ENCODE measurements around the gene METTL25B.

The METTL25B gene

GRCh38 chr1:156721535-156721934 is 6.7 kb upstream of the METTL25B start:
- TF ChIP-seq CTCF (conservative IDR thresholded peaks at IDR 0.05; ENCODE audit: low read length) (no peak), EZH2phosphoT487 (IDR thresholded peaks at IDR 0.05; ENCODE audit: borderline replicate concordance) (no peak)
- Histone ChIP-seq H3K79me2 (ENCODE audit: insufficient read depth, low read length) (peaks cover 43% of the 10 kb centered on the region), H3F3A (ENCODE audit: low read depth) (no peaks in the 10 kb centered on the region), H3K9ac (ENCODE audit: low read depth, low read length, poor library complexity, severe bottlenecking) (no peak overlapping the region), H3K9me3 (ENCODE audit: insufficient read depth, low read depth, low read length) (no peaks in the 10 kb centered on the region), H3K9me2 (replicated peaks; ENCODE audit: low read depth, low read length) (no peaks in the 10 kb centered on the region), H3K4me2 (ENCODE audit: low read depth, low read length, poor library complexity, severe bottlenecking) (no peak overlapping the region), H3K36me3 (ENCODE audit: insufficient read depth, low read length) (peaks cover 36% of the 10 kb centered on the region; the same call in 1 of the 2 replicates), H3K27me3 (ENCODE audit: insufficient read depth, low read length, poor library complexity, severe bottlenecking) (no peaks in the 10 kb centered on the region), H3K4me3 (ENCODE audit: low read length, poor library complexity, severe bottlenecking) (no peak overlapping the region), H3K4me1 (ENCODE audit: insufficient read depth, low read length, poor library complexity, severe bottlenecking) (peaks cover 24% of the 10 kb centered on the region), H4K20me1 (ENCODE audit: insufficient read depth, low read length, poor library complexity, severe bottlenecking) (peaks cover 31% of the 10 kb centered on the region), H2AFZ (ENCODE audit: low read length) (no peak overlapping the region)

DNA sequence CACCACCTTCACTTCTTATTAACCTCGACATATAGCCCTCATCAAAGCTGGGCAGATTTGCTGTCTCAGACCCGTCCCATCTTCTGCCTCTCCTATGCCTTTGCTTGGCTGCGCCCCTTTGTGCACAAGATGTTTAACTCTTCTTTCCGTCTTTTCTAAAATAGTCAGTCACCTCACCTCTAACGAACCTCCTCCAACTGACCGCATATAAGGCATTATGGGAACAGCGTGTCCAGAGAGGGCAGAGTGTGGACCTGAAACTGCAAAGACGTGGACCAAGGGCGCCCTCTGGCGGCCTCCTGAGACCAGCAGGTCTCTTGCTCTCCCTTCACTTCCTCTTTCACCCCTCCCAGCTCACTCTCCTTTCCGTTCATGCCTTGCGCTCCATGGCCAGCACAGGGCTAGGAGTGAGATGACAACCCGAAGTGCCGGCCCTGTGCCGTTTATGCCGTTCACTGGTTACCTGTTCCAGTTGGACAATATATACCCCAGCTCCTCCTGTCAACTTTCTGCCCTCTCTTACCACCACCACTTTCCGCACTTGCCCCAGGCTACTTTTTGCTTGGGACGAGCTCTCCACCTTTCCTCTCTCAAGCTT is 2.5 kb upstream of the METTL25B start:
- Histone ChIP-seq H3K9me3 (ENCODE audit: insufficient read depth, low read depth, low read length) (no peaks in the 10 kb centered on the region), H4K20me1 (ENCODE audit: insufficient read depth, low read length, poor library complexity, severe bottlenecking) (peaks cover 47% of the 10 kb centered on the region), H3K9me2 (replicated peaks; ENCODE audit: low read depth, low read length) (no peaks in the 10 kb centered on the region), H3K4me3 (ENCODE audit: low read length, poor library complexity, severe bottlenecking) (peak overlapping the region; percentile 95), H3K36me3 (ENCODE audit: insufficient read depth, low read length) (peaks cover 33% of the 10 kb centered on the region; the same call in 1 of the 2 replicates), H3F3A (ENCODE audit: low read depth) (no peaks in the 10 kb centered on the region), H3K27me3 (ENCODE audit: insufficient read depth, low read length, poor library complexity, severe bottlenecking) (no peaks in the 10 kb centered on the region), H3K4me2 (ENCODE audit: low read depth, low read length, poor library complexity, severe bottlenecking) (peak overlapping the region; percentile 100), H3K4me1 (ENCODE audit: insufficient read depth, low read length, poor library complexity, severe bottlenecking) (peaks cover 47% of the 10 kb centered on the region), H2AFZ (ENCODE audit: low read length) (no peak overlapping the region), H3K9ac (ENCODE audit: low read depth, low read length, poor library complexity, severe bottlenecking) (peak overlapping the region; percentile 94), H3K79me2 (ENCODE audit: insufficient read depth, low read length) (peaks cover 71% of the 10 kb centered on the region)
- TF ChIP-seq CTCF (conservative IDR thresholded peaks at IDR 0.05; ENCODE audit: low read length) = peak; percentile 92
- TF ChIP-seq EZH2phosphoT487 (IDR thresholded peaks at IDR 0.05; ENCODE audit: borderline replicate concordance) = no peak

DNA sequence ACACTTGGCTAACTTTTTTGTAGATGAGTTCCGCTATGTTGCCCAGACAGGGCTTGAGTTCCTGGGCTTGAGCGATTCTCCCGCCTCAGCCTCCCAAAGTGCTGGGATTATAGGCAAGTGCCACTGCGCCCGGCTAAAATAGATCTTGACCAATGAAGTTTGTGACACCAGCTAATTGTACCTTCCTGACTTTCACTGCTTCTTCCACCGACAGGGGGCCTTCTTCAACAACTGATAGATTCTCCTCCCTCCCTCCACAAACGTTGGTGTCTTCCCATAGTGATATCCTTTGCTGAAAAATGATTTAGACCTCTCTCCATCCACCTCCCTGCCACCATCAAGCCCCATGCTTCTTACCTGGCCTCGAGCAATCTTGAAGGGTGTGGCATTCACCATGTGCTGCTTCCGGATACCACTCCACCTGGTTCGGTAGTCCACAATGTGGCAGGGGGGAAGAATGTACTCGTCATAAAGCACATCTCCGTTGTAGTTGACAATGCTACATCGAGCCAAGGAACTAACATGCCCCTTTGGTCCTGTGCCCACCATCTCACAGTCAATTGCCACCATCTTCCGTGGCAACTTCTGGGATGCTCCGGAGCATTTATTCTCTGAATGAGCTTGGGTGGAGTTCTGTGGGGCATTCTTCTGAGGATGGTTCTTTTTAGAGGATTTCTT is 1.6 kb upstream of the METTL25B start:
- no peaks in the 10 kb centered on the region for H3K27me3 ChIP-seq (ENCODE audit: insufficient read depth, low read length, poor library complexity, severe bottlenecking)
- H3K36me3 ChIP-seq (ENCODE audit: insufficient read depth, low read length) = peaks cover 24% of the 10 kb centered on the region; the same call in 1 of the 2 replicates
- peak overlapping the region; percentile 95 for H3K4me3 ChIP-seq (ENCODE audit: low read length, poor library complexity, severe bottlenecking)
- no peaks in the 10 kb centered on the region for H3F3A ChIP-seq (ENCODE audit: low read depth)
- H3K4me2 ChIP-seq (ENCODE audit: low read depth, low read length, poor library complexity, severe bottlenecking) = peak overlapping the region; percentile 100
- TF ChIP-seq CTCF (conservative IDR thresholded peaks at IDR 0.05; ENCODE audit: low read length) = peak; percentile 76
- no peak for TF ChIP-seq EZH2phosphoT487 (IDR thresholded peaks at IDR 0.05; ENCODE audit: borderline replicate concordance)
- H2AFZ ChIP-seq (ENCODE audit: low read length) = no peak overlapping the region
- peaks cover 71% of the 10 kb centered on the region for H3K79me2 ChIP-seq (ENCODE audit: insufficient read depth, low read length)
- H4K20me1 ChIP-seq (ENCODE audit: insufficient read depth, low read length, poor library complexity, severe bottlenecking) = peaks cover 47% of the 10 kb centered on the region
- H3K9me2 ChIP-seq (replicated peaks; ENCODE audit: low read depth, low read length) = no peaks in the 10 kb centered on the region
- H3K4me1 ChIP-seq (ENCODE audit: insufficient read depth, low read length, poor library complexity, severe bottlenecking) = peaks cover 47% of the 10 kb centered on the region
- no peaks in the 10 kb centered on the region for H3K9me3 ChIP-seq (ENCODE audit: insufficient read depth, low read depth, low read length)
- peak overlapping the region; percentile 94 for H3K9ac ChIP-seq (ENCODE audit: low read depth, low read length, poor library complexity, severe bottlenecking)
